Endothelial cell of hepatic sinusoid (primary cell): ENCODE results near the gene AHRR.

Experiments
- in situ Hi-C: cut with HindIII; loops from 2 replicates; pipeline ENCODE4 v1.10.0; 2017; ENCODE audit warnings: low sequenced_read_pairs

Gene AHRR

GRCh38 chr5:452978-453710, 131.6 kb downstream of the AHRR start:
- in situ Hi-C loops: no loop called here

GRCh38 chr5:453725-454481, 132.4 kb downstream of the AHRR start:
- in situ Hi-C loops: no loop called here

GRCh38 chr5:454936-455335, 133.4 kb downstream of the AHRR start:
- in situ Hi-C loops: no loop called here

DNA sequence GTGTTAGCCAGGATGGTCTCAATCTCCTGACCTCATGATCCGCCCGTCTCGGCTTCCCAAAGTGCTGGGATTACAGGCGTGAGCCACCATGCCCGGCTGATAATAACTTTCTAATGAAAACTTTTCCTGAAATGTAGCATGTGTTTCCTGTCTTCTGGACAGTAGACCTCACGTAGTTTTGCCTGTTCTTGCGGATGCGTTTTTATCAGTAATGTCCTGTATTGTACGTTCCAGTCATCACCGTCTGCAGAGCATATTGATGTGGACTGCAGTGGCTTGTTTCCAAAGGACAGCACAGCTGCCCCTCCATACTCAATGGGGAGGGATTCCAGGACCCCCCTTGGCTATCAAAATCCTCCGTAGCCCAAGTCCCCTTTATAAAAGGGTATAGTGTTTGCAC, 134.3 kb downstream of the AHRR start:
- in situ Hi-C loops: no loop called here

DNA sequence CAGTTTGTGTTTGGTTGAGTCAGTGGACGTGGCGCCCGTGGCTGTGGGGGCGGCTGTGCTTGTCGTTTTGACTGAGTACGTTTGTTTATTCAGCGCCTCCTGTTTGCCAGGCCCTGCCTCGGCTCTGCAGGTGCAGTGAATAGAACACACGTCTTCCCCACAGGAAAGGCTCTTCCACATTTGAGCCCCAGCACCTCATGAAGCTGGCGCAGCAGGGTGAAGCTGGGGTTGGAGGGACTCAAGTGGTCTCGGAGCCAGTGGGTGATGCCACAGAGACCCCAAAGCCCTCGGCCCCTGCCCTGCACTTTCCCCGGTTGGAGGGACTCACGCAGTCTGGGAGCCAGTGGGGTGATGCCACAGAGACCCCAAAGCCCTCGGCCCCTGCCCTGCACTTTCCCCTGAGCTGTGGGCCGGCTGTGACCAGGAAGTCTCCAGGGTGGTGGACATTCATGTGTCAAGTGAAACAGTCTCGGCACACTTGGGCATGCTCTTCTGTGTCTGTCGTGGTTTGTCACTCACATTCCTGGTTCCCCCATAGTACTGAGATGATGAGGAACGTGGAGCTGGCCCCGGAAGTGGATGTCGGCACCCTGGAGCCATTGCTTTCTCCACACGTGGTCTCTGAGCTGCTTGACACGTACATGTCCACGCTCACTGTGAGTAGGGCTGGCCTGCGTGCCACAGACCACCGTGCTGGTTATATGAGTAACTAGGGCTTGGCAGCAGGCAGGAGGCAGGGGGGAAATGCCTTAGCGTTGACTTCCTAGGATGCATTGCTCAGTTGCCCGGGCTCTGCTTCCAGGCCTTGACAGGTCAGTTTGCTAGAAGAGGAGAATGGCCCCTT, 135.1 kb downstream of the AHRR start:
- in situ Hi-C loops: no loop called here

- in situ Hi-C loops: no loop called here
Observed at GRCh38 chr5:457195-457961, 135.9 kb downstream of the AHRR start.

DNA sequence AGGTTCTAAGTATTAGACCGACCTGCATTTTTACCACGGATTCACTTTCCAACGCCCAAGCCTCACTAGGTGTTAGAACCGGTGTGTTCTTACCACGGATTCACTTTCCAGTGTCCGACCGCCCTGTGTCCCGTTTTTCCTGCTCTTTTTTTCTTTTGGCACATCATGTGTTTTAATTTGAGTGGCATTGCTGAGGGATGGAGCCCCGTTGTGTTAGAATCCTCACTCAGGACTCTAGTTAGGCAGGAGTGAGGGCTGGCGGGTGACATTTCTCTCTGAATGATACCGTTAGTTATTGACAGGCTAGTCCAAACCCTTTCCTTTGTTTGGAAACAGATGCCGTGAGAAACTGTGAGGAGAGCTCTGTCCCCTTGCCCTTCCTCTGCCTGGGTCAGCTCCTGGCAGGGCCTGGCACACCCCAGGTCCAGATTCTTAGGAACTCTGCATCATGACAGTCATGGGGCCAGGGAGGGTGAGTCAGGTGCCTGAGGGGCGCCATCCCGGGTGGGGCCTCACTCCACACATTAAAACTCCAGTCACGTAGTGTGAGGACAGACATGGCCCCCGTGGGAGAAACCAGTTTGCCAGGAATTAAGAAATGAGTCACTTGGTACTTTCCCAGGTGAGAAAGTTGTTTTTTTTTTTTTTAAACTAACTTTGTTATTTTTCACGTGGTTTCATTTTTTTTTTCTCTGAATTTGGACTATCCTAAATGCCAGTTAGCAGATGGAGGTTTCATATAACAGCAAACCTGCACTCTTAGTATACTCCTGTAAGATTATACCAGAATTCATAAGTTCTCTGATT, 137.2 kb downstream of the AHRR start:
- in situ Hi-C loops: no loop called here

DNA sequence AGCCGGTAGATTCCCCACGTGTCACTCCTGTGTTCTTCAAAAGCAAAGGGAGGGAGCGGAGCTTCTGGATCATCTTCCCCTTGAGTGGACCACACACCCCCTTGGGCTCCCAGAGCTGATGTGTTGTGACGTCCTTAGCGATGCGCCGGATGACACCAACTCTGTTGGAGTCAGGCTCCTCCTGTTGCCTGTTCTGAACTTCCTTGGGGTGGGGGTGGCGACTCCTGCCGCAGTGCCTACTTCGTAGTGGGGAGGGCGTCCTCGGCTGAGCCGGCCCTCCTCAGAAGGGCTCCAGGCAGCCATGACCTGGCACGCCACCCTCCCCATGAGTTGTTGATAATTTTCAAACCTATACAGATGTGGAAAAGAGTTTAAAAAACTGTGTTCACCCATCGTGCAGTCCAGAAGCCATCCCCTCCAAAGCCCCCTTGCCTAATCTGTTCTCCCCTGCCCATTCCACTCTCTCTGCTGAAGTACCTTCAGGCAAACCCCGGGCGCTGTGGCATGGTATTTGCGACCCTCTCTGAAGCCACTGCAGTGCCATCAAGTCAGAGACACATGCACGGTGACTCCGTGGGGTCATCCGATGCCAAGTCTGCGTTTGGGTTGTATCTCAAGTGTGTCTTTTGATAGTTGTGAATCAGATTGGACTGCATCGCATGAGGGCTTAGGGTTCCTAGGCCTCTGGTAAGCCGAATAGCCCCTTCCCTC, 138.2 kb downstream of the AHRR start:
- in situ Hi-C loops: no loop called here

- in situ Hi-C loops: no loop called here
Observed at GRCh38 chr5:460273-460625, 138.7 kb downstream of the AHRR start.

DNA sequence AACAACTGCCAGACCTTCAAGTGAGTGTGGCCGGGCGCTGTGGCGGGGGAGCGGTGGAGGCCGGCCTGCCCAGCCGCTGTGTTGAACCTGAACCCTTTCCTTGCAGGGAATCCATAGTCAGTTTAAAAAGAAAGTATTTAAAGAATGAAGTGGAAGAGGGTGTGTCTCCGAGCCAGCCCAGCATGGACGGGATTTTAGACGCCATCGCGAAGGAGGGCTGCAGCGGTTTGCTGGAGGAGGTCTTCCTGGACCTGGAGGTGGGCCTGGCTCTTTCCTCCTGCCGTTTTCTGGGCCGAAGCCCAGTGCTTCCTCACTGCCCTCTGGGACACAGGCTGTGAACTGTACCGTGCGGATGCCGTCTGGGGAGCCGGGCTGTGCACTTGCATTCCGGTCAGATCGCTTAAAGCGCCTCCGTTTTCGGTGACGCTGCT, 140.6 kb downstream of the AHRR start:
- in situ Hi-C loops: no loop called here

GRCh38 chr5:463301-463700, 141.8 kb downstream of the AHRR start:
- in situ Hi-C loops: no loop called here

DNA sequence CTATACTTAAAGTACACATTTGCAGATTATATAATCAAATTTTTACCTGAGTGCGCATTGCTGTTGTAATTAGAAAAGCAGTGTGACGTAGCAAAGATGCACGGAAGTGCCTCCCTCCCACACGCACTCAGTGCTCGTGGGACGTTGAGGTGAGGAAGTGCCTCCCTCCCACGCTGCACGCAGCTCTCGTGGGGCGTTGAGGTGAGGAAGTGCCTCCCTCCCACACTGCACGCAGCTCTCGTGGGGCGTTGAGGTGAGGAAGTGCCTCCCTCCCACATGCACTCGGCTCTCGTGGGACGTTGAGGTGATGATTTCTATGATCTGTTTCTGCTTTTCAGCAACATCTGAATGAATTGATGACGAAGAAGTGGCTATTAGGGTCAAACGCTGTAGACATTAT, 142.4 kb downstream of the AHRR start:
- in situ Hi-C loops: no loop called here

DNA sequence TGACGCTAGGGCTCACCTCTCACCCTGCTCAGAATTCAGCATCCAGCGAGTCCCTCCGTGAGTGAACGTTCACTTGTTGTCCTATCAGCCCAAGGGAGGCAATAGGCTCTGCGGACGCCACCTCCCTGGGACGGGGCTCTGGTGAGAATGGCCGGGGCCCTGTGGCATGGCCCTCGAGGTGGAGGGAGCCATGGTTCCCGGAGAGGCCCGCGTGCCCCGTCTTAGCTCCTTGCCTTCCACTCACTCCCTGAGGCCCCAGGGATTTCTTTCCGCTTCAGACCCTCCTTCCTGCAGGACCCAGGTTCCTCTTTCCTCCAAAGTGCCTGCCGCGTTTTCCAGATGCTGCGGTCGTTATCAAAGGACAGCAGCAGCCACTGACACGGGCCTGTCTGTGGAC, 142.9 kb downstream of the AHRR start:
- in situ Hi-C loops: no loop called here

DNA sequence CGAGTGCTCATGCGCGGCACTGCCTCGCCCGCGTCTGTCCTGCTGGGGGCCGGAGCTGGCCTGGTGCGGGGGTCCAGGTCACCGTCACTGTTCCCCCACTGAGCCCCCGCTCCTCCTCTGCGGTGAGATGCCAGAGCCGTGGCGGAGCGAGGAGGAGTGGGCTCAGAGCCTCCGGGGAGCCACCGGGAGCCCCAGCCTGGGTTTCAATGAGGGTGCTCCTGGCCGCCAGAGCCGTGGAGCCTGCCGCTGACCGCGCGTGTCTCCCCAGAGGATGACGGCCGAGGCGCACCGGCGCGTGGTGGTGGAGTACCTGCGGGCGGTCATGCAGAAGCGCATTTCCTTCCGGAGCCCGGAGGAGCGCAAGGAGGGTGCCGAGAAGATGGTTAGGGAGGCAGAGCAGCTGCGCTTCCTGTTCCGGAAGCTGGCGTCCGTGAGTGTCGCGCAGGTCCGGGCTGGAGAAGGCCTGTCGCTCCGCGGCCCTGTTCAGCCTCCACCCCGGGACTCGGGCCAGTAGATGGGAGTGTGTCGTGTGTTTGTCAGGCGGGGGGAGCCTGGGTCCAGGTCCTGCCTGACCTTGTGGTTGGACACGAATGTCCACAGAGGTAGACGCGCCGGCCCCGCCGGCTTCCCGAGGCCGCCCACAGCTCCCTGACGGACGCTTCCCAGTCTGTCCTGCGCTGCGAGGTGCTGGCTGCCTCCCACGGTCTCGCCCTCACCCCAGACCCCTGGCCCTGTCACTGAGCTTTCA, 143.5 kb downstream of the AHRR start:
- in situ Hi-C loops: no loop called here

- in situ Hi-C loops: no loop called here
Observed at GRCh38 chr5:465591-466403, 144.3 kb downstream of the AHRR start.

- in situ Hi-C loops: no loop called here
Observed at GRCh38 chr5:466661-467310, 145.3 kb downstream of the AHRR start.

DNA sequence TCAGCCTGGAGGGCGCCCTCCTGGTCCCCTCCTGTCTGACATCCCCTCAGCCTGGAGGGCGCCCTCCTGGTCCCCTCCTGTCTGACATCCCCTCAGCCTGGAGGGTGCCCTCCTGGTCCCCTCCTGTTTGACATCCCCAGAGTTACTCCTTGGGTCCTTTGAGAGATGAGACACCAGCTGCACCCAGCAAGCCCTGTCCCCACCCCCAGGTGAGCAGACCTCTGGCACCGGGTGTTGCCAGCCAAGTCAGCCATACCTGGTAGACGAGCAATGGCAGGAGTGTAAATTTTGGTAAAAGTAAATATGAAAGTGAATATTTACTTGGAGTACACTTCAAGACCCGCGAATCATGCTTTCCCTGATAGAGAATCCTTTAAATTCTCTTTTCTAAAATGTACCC, 146.9 kb downstream of the AHRR start:
- in situ Hi-C loops: no loop called here
